MCF 10A (cell line): ENCODE results near the gene VPS26C. TPM values are rescaled to one million over a fixed set of nuclear protein-coding genes. Genes with fewer than 3 reads are reported as not detected.

Experiments
- BruUV-seq: library from RNA; stranded (reverse); fragments of 400-500 nt; replicated peaks from 2 replicates; lab custom pipeline; 2021; lab: Mats Ljungman, UMichigan
- CTCF ChIA-PET: fragments of 300-600 bp; sonication (Branson Sonifier 250); formaldehyde crosslinking; extraction: SDS; loops from one replicate; lab custom pipeline; 2021; ENCODE audit warnings: antibody characterized with exemption, inconsistent platforms; lab: Yijun Ruan, JAX
- POLR2A ChIA-PET: fragments of 300-600, 350-650 bp; sonication (Branson Sonifier 250); formaldehyde crosslinking; extraction: SDS; loops from one replicate; lab custom pipeline; 2020; ENCODE audit warnings: antibody characterized with exemption, inconsistent platforms; lab: Yijun Ruan, JAX
- DNase-seq: peaks from one replicate; pipeline ENCODE4 v3.0.0-alpha.2; 2018; ENCODE audit not compliant: unreplicated experiment
- H3K27ac Mint-ChIP-seq: one replicate; pipeline ENCODE4 v1.8.0; 2022; ENCODE audit warnings: mild to moderate bottlenecking, low read depth, mixed read lengths; ENCODE audit not compliant: unreplicated experiment
- H3K27me3 Mint-ChIP-seq: one replicate; pipeline ENCODE4 v1.8.0; 2022; ENCODE audit warnings: mixed read lengths; ENCODE audit not compliant: insufficient read depth, unreplicated experiment
- H3K36me3 Mint-ChIP-seq: one replicate; pipeline ENCODE4 v1.8.0; 2022; ENCODE audit warnings: mild to moderate bottlenecking, moderate library complexity, mixed read lengths; ENCODE audit not compliant: insufficient read depth, unreplicated experiment
- H3K4me1 Mint-ChIP-seq: one replicate; pipeline ENCODE4 v1.8.0; 2022; ENCODE audit warnings: mixed read lengths; ENCODE audit not compliant: insufficient read depth, unreplicated experiment
- H3K4me3 Mint-ChIP-seq: one replicate; pipeline ENCODE4 v1.8.0; 2022; ENCODE audit warnings: mild to moderate bottlenecking, moderate library complexity, mixed read lengths; ENCODE audit not compliant: unreplicated experiment
- H3K9me3 Mint-ChIP-seq: one replicate; pipeline ENCODE4 v1.8.0; 2022; ENCODE audit warnings: mixed read lengths; ENCODE audit not compliant: unreplicated experiment
- CTCF ChIP-seq: fragments of 200-600 bp; IDR thresholded peaks from one replicate; pipeline ENCODE4 v1.8.0; 2022; ENCODE audit warnings: antibody characterized with exemption, mild to moderate bottlenecking; ENCODE audit not compliant: unreplicated experiment
- intact Hi-C: fragments of 100-400 bp; cut with micrococcal nuclease; formaldehyde crosslinking; loops from 2 replicates; pipeline ENCODE4 v1.14.1; 2022
- total RNA-seq: library from RNA; stranded (reverse); gene quantifications from 2 replicates; pipeline ENCODE4 v1.2.3, GENCODE V29; 2022

VPS26C gene
- total RNA-seq, 1 experiment from 2014 or later, result 38.5 TPM

GRCh38 chr21:37270576-37271365 lies 3.6 kb upstream of the VPS26C start:
- Mint-ChIP-seq H3K4me1 (peaks cover 4% of the 10 kb centered on the region), H3K36me3 (peaks cover 7% of the 10 kb centered on the region), H3K27me3 (no peaks in the 10 kb centered on the region), H3K9me3 (no peaks in the 10 kb centered on the region), H3K4me3 (no peak overlapping the region), H3K27ac (no peak overlapping the region)
- ChIA-PET POLR2A (interaction anchor here (1.1 to 1.5 kb wide), 2 partner anchors 94 to 96 kb away, joined by 4 to 8 read pairs; partner anchors contain the start of gene DYRK1A), CTCF (interaction anchor here (0.5 kb wide), 1 partner anchor 17 kb away, joined by 3 read pairs; no protein-coding TSS in a partner anchor)
- no peak for TF ChIP-seq CTCF
- BruUV-seq, result no TSS peak
- intact Hi-C loops, result no loop called here
- DNase-seq, result no peak

DNA sequence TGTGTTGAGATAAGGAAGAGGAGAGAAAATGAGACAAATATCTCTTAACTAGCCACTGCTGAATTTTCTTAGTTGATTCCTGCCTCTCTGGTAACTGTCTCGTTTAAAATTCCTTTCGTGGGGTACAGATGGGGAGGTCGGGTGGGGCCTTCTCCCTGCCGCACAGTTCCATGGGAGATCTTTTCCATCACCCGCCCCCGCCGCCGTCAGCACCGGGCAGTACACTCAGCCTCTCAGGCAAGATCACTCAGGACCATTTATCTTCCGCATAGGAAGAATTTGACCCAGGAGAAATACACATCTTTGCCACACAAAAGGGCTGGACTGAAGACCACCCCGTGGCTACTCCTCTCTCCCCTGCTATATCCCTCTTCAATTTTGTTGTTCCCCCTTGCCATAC lies 2.3 kb upstream of the VPS26C start:
- intact Hi-C loops, result no loop called here
- no TSS peak for BruUV-seq
- H3K27ac Mint-ChIP-seq, result peak overlapping the region; percentile 100

GRCh38 chr21:37268186-37268503 lies 1.0 kb upstream of the VPS26C start:
- peak overlapping the region; percentile 100 for H3K27ac Mint-ChIP-seq
- H3K36me3 Mint-ChIP-seq, result peaks cover 17% of the 10 kb centered on the region
- H3K4me1 Mint-ChIP-seq, result peaks cover 10% of the 10 kb centered on the region
- BruUV-seq, result no TSS peak
- TF ChIP-seq CTCF, result no peak
- intact Hi-C loops, result no loop called here
- no peak for DNase-seq
- CTCF ChIA-PET, result interaction anchor here (0.6 kb wide), 1 partner anchor 39 kb away, joined by 3 read pairs; no protein-coding TSS in a partner anchor
- H3K4me3 Mint-ChIP-seq, result peak overlapping the region; percentile 94
- no peaks in the 10 kb centered on the region for H3K9me3 Mint-ChIP-seq
- POLR2A ChIA-PET, result interaction anchor here (0.5 to 6.0 kb wide), 20 partner anchors 9 to 948 kb away, joined by 3 to 122 read pairs (median 4); partner anchors contain the start of genes DYRK1A and MORC3
- H3K27me3 Mint-ChIP-seq, result no peaks in the 10 kb centered on the region

More for the DNA sequence above, 2.3 kb upstream of the VPS26C start:
- H3K4me3 Mint-ChIP-seq, result peak overlapping the region; percentile 94
- no peaks in the 10 kb centered on the region for H3K27me3 Mint-ChIP-seq
- H3K4me1 Mint-ChIP-seq, result peaks cover 4% of the 10 kb centered on the region
- no peak for DNase-seq
- H3K9me3 Mint-ChIP-seq, result no peaks in the 10 kb centered on the region
- ChIA-PET POLR2A (interaction anchor here (0.6 to 6.0 kb wide), 3 partner anchors 8 to 483 kb away, joined by 3 to 122 read pairs (median 3); partner anchors contain the start of gene DYRK1A), CTCF (interaction anchor here (0.5 kb wide), 1 partner anchor 62 kb away, joined by 9 read pairs; no protein-coding TSS in a partner anchor)
- no peak for TF ChIP-seq CTCF
- H3K36me3 Mint-ChIP-seq, result peaks cover 13% of the 10 kb centered on the region
